IPS-NIHi11 (cell line): ENCODE data around the gene TBC1D5.

Experiments
- DNase-seq: peaks from one replicate; pipeline ENCODE4 v3.0.0; 2012; ENCODE audit warnings: mixed read lengths, low spot score

TBC1D5 gene

GRCh38 chr3:17585394-17586325 is 156.8 kb downstream of the TBC1D5 start:
- no peak for DNase-seq

DNA sequence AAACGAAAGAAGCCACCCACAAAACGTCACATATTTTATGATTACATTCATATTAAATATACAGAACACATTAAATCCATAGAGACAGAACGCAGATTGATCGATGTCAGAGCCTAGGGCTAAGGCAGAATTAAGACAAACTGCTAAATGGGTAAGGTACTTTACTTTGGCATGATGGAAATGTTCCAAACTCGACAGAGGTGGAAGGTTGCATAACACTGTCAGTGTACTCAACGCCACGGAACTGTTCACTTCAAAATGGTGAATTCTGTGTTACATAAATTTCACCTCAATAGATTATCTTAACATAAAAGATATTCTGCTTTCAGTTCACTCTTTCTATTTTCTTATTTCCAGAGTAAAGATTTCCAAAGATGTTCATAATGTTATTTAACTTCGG is 158.4 kb downstream of the TBC1D5 start:
- no peak for DNase-seq

DNA sequence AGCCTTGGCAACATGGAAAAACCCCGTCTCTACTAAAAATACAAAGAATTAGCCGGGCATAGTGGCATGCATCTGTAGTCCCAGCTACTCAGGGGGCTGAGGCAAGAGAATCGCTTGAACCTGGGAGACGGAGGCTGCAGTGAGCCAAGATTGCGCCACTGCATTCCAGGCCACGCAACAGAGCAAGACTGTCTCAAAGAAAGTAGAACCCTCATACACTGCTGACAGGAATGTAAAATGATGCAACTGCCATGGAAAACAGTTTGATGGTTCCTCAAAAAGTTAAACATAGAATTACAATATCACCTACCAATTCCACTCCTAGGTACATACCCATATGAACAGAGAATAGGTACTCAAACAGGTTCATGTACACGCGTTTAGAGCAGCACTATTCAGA is 158.9 kb downstream of the TBC1D5 start:
- no peak for DNase-seq

GRCh38 chr3:17581421-17582080 is 160.9 kb downstream of the TBC1D5 start:
- DNase-seq = no peak

GRCh38 chr3:17580901-17581300 is 161.5 kb downstream of the TBC1D5 start:
- DNase-seq = no peak

DNA sequence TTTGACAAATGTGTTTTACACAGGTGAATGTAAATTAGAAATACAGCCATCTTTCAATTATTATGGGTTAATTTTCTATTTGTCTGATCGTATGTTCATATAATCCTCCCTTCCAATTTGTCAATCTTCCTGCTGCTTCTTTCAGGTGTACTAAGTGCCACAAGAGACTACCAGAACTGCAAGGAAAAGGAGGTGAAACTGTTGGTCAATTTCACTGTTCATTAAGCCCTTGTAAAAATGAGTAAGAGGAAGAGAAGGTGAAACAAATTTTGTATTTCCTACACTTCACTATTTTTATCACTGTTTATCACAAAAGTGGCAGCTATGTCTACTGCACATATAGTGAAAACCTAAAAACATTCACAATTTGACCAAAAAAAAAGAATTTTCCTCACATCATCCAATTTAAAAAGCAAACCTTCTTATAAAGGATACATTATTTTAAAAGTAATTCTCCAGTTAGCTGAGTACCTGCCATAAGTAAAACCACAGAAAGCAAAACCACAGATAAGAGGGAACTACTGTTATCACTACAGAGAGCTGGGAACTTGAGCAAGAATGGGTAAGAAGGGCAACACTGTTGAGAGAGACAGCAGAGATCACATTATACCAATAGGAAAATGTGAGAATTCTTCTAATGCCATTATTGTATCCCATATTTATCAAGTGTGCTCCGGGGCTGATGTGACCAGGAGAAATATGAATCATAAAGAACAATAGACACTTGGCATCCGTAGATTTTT is 163.0 kb downstream of the TBC1D5 start:
- no peak for DNase-seq

GRCh38 chr3:17577796-17578520 is 164.5 kb downstream of the TBC1D5 start:
- no peak for DNase-seq

GRCh38 chr3:17573396-17573795 is 169.0 kb downstream of the TBC1D5 start:
- DNase-seq = no peak

DNA sequence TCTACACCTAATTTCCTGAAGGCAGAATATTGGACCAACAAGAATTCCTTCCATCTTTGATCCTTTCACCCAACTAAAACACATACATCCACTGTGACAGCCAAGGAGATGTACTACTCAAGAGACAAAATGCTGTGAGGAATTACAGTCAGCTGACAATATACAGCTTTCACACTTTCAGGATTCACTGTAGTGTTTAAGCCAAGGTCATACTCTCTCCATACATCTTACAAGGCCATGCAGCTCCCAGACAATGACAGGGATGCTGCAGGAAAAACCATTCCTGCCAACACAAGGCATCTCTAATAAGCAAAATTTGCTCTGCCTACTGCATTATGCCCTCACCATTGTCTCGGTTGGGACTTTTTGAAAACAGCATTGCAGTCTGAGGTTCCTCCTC is 170.7 kb downstream of the TBC1D5 start:
- no peak for DNase-seq

DNA sequence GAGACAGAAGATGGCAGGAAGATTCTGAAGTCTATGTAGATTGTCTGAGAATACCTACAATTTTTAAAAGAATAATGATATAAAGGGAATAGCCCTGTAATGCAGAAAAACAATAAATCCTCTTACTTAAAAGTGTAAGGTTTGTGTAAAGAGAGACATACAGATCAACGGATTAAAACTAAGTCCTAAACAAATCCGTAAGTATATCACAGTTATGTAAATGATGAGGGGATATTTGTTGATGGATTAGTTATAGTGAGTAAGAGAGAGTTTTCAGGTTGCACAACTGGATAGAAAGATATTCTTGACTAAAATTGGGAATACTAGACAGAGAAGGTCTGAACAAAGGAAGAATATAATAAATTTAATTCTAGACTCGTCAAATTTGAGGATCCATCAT is 179.6 kb downstream of the TBC1D5 start:
- no peak for DNase-seq

- DNase-seq = no peak
These were observed 183.9 kb downstream of the TBC1D5 start for GRCh38 chr3:17558565-17558964.

DNA sequence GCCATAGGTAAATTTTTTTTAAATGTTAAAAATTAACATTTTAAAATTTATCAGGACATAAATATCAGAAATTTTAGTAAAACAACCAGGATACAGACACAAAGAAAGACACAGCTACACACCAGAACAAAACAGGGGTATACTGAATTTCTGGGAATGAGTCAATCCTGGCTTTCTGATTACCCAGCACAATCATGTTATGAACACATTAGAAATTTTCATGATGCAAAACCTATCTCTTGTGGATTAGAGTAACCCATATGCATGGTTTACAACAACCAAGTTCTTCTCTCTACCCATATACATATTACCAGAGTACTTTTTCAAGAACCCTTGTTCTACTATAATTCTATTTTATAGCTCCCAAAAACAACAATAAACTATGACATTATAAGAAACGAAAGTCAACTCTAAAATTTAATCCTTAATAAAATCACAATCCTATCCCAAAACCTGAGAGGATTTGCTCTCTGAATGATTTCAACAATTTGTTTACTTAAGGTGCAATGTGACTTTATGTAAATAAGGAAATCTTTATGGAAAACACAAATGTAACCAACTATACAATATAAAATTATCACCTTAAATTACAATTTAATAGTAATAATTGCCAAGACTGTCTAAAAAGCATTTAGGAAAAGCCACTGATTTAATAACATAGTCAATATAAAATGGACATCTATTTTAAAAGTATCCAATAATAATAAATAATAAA is 184.5 kb downstream of the TBC1D5 start:
- no peak for DNase-seq

DNA sequence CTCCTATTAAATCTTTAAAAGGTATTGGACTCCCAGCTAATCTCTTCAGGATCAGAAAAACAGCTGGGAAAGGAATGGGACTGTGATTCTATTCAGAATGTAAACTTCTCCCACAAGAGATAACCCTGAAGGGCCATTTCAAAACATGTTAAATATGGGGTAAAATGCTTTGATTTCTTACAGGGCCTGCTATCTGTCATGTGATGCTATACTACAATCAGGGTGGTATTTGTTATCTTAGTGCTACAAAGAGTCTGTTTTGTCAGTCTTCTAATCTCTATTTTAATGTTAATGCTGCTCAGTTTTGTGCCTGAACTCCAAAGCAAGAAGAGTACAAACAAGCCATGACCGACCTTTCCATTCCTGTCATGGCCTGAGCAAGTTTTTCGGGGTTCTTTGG is 186.9 kb downstream of the TBC1D5 start:
- no peak for DNase-seq

- DNase-seq = no peak
These were observed 188.4 kb downstream of the TBC1D5 start for GRCh38 chr3:17554078-17554477.

DNA sequence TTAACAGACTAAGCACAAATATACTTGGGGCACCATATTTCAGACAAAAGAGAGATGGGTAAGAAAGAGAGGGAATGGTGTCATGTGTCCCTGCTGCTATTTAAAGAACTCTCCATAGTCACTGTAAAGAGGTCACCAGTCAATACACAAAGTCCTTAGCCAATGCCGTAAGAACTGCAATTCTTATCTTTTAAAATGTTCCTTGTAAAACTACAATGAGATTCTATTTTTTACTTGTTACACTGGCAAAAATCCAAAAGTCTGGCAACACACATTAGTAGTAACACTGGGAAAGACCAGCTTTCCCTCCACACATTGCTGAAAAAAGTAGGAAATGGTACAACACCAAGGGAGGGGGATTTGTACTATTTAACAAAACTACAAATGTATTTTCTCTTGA is 189.4 kb downstream of the TBC1D5 start:
- DNase-seq = no peak

- DNase-seq = no peak
These were observed 190.1 kb downstream of the TBC1D5 start for GRCh38 chr3:17552351-17552750.

DNA sequence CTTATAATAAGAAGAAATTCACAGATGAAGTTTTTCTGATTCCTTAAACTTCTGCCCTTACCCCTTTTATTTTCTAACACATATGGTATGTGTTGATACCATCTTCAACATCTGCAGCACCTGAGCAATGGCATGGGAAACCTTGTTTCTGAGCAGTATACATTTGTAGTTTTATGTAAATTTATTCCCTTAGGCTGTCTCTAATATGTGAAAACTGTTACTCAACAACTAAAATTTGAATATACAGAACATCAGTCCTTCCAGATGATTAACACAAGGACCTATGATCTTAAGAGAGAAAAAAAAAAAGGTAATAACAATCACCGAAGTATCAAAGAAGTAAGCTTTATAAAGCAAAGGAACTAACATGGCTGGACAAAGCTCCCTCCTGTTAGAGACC is 190.5 kb downstream of the TBC1D5 start:
- DNase-seq = no peak

GRCh38 chr3:17551333-17551732 is 191.1 kb downstream of the TBC1D5 start:
- no peak for DNase-seq

DNA sequence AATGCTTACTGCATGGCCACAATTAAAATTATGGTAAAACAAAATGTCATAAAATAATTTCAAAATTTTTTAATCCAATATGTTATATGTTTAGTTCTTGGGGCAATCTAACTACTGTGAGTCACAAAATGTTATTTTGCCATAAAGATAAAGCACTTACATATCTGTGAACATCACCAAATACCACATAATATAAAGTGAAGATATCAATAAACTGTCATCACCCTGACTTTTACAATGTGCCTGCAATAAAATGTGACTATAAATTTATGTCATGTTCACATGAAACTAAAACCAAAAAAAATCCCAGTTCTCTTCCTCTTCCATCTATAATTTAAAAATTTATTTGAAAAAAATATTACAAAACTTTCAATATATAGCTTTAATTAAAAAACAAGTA is 191.8 kb downstream of the TBC1D5 start:
- DNase-seq = no peak

DNA sequence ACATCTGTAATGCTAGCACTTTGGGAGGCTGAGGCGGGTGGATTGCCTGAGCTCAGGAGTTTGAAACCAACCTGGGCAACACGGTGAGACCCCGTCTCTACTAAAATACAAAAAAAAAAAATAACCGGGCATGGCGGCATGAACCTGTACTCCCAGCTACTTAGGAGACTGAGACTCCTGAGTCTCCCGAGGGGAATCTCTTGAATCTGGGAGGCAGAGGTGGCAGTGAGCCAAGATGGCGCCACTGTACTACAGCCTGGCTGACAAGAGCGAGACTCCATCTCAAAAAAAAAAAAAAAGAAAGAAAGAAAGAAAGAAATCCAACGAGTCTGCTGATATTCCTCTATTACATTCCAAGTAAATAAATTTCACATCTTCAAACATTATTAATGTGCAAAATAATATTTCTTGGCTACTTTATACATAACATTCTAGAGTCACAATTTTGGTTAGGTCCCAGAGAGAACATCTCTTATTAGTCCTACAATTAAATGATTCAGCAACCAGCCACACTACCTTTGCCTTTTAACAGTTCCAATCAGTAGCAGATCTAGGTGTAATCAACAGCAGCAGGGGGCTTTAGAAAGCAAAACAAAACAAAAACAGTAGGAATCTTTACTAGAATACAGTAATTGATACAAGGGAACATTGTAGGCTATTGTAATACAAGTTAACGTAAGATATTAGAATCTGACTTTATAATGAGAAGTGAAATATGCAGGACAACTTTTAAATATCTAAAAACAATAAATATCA is 195.8 kb downstream of the TBC1D5 start:
- no peak for DNase-seq

DNA sequence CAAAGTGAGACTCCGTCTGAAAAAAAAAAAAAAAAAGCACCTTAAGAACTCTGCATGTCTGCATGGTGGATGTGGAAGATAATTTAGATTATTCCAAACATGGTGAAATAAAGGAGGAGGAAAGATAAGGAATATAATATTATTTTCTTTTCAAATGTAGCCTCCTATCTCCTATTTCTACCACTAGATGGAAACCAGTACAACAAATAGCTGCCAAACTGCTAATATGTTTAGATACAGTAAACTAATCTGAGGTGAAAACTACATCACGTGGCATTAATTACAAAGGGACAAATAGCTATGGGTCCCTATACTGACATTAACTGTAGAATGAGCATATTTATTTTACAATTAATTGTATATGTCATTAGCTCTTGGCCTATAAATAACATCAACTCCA is 197.8 kb downstream of the TBC1D5 start:
- no peak for DNase-seq
